SHP77 treated with DMSO at 0.1 percent for 48 hours (cell line): ENCODE data around the gene PLEKHA5.
A peak's percentile ranks its signal among the peaks of the same experiment; 100 is the strongest.
"Not testable (repeated sequence)": the region's sequence is repeated elsewhere in the genome, so short reads cannot be mapped to it uniquely, and the experiment has no call there.

ENCODE experiments used
- DNase-seq: peaks from one replicate; lab custom pipeline; 2025; lab: John Stamatoyannopoulos, UW

PLEKHA5 gene

DNA sequence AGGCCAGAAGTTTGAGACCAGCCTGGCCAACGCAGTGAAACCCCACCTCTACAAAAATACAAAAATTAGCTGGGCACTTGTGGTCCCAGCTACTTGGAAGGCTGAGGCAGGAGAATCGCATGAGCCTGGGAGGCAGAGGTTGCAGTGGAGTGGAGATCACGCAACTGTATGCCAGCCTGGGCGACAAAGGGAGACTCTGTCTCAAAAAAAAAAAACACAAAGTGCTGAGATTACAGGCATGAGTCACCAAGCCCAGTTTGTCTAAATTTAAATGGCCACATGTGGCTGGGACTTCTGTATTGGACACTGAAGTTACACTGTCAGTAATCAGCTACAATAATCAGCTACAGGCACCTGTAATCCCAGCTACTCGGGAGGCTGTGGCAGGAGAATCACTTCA lies 208.9 kb downstream of the PLEKHA5 start:
- no peak for DNase-seq

DNA sequence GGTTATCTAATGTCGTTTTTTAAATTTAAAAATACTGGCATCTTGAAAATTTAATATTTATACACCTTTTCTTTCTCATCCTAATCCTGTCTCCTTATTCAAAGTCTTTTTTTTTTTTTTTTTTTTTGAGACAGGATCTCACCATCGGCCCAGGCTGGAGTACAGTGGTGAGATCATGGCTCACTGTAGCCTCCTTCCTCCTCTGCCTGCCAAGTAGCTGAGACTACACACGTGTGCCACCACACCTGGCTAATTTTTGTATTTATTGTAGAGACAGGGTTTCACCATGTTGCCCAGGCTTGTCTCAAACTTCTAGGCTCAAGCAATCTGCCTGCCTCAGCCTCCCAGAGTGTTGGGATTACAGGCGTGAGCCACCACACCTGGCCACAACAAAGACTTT lies 221.3 kb downstream of the PLEKHA5 start:
- not testable (repeated sequence) for DNase-seq

DNA sequence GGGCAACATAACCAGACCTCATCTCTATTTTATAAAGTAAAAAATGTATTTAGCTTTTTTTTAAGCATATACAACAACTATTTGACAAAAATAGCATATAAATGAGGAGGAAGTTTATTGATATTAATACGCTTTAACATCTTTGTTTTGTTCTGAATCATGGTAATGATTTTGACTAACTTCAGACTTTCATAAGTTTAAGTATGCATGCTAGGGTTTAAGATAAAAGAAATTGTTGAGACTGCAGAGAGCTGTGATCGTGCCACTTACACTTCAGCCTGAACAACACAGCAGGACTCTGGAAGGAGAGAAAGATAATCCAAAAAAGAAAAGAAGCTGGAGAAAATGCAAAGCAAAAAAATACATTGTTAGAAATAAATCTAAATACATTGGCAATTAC lies 221.8 kb downstream of the PLEKHA5 start:
- DNase-seq, result no peak

DNA sequence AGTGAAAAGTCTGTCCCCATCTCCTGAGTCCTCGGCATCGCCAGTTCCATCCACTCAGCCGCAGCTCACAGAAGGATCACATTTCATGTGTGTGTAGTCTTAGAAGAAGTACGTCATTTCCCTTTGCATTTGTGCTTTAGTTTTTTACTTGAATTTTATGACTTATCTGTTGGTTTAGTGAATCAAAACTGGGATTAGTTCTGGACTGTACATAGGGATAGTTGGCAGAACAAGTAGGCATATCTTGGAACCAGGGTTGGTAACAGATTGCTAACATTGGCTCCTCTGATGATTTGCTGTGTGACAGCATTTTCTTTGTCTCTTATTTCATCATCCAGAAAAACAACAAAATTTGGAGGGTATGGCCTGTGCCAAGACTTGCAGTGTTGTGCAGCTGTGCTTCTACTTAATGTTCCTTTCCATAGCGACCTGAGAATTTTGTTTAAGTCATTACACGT lies 240.2 kb downstream of the PLEKHA5 start:
- DNase-seq, result no peak

DNA sequence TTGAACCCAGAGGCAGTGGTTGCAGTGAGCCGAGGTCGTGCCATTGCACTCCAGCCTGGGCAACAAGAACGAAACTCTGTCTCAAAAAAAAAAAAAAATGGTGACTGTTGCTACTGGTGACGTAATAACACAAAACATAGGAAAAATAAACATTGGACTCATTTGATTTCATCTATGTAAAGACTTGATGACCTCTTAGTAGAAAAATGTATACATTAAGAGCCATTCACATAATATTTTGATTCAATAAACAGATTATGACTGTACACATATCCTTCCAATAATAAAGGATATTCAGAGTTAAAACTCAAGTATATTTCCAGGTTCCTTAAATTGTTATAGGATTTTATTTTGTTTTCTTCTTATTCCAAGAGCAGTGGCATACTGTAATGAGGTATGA lies 244.1 kb downstream of the PLEKHA5 start:
- DNase-seq, result no peak

DNA sequence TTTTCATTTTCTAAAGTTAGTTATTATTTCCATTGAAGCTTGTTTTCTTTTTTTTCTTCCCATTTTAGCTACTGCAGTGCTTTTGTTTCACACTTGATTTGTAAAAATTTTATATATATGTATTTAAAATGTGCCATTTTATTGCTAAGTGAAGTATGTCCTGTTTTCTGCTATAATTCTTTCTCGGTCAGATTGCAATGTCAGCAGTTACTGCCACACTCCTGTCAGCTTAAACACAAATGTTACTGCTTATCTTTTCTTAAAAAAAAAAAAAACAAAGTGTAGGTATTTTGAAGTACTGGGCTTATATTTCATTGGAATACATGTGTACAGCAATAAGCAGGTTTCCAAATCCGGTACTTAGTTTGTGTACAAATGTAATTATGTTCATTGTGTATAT lies 246.4 kb downstream of the PLEKHA5 start:
- no peak for DNase-seq

DNA sequence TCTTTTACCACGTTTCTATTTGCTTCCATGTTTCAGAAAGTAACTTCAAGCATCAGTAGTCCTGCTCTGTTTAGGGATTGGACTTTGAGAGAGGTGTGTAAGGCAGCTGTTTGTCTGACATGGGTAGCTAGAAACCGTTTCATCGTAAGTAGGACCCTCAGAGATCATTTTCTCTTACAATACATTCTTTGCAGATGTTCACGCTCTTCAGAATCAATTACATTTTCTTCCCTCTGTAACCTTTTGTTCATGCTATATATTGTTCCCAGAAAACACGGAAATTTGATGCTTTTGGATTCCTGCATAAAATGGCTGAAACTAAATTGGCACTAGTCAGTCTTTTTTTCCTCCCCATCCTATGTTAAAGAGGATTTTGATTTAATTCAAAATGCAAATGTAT lies 247.2 kb downstream of the PLEKHA5 start:
- no peak for DNase-seq

DNA sequence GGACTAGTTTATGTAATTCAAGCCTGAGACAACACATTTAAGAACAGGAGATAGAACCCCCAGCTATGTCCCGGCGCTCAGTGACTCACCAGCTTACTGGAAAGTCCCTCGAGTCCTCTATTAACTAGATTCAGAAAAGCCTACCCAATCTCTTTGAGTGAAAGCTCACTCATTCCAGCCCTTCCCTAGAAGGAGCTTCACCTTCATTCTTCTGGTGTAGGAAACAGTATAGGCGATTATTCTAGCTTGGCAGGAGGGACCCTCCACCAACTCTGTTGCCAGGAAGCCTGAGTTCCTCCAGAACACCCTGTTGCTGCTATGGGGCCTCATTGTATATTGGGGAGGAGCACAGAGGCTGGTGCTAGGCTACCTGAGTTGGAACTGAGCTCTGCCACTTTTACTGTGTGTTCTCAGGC lies 252.6 kb downstream of the PLEKHA5 start:
- no peak for DNase-seq

DNA sequence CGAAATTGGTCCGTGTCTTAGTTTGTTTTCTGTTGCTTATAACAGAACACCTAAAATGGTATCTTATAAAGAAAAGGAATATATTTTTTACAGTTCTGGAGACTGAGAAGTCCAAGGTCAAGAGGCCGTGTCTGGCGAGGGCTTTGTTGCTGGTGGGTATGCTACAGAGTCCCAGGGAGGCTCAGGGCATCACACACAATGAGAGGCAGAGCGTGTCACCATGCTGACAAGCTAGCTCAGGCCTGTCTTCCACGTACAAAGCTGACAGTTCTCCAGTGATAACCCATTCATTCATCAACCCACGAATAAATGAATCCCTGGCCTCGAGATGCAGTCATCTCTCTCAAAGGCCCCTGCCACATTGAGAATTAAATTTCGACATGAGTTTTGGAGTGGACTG lies 253.0 kb downstream of the PLEKHA5 start:
- no peak for DNase-seq

DNA sequence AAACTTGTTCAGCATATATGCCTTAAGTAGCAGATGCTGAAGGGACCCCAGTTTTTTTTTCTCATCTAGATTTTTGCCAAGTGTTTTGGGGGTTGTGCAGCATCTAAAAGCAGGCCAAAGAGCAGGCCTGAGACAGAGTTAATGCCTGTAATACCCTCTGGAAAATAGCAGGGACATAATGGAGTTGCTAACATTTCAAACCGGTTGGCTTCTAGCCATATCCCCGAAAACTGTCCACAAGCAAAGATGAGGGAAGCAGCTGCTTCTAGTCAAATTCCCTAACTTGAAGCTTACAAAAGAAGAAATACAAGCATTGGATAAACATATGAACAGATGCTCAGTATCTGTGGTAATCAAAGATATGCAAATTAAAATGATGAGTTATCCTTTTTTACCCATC lies 257.6 kb downstream of the PLEKHA5 start:
- DNase-seq, result no peak

DNA sequence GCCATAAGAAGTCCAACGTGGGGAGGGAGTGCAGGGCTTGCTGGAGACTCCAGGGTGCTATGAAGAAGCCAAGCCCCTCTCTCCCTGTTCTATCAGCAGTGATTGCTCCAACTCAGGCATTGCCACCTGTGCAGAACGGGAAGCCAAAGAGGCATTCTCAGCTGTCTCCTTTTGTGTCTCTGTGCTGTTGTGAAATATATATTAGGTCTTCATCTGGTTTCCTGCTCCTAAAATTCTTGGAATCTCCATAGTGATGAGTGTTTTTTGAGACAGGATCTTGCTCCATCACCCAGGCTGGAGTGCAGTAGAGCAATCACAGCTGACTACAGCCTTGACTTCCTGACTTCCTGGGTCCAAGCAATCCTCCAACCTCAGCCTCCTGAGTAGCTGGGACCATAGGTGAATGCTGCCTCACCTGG lies 258.6 kb downstream of the PLEKHA5 start:
- no peak for DNase-seq

DNA sequence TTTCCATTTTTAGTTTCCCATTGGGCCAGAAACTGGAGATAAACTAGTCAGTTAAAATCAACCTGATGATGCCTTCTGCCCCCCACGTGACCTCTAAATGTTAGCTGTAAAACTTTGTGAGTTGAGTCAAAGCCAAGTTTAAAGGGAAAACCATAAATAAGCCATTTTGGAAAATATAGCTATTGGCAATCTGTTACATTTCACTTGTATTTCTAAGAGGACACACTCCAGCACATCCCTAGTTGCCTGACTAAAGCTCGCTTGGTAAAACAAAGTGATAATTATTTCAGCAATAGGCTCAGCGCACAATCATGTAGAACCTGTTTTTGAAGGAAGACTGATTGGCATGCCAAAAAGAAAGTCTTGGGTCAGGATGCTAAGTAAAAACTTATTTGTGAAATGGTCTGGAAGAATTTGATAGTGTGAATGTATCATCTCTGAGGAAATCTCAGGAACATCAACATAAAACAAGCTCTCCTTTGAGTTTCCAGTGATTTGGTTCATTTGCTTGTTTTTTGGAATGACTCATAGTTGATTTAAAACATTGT lies 260.6 kb downstream of the PLEKHA5 start:
- DNase-seq, result no peak

DNA sequence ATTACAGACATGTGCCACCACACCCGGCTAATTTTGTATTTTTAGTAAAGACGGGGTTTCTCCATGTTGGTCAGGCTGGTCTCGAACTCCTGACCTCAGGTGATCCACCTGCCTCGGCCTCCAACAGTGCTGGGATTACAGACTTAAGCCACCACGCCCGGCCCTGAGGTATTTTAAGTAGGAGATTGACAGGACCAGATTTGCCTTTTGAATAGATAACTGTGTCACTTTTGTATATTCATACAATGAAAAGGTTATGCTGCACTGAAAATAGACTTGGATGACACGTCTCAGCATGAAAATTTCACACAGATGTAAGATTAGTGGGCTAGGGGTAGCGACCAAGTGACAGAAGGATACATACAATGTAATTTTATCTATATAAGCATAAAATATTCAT lies 263.1 kb downstream of the PLEKHA5 start:
- DNase-seq, result not testable (repeated sequence)

DNA sequence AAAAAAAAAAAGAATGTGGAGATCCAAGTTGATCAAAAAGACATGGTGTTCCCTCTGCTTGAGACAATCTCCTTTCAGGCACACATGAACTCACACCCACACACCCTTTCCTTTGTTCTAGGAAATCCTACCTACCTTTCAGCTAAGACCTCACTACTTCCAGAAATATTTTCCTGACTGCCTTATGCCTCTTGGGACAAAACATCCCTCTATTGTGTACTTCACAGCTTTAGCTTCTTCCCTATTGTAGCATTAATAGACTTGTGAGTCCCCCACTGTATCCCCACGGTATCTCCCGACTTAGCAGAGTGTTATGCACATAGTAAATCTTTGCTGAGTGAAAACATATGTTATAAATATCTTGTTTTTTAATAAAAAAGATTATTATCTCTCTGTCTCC lies 264.9 kb downstream of the PLEKHA5 start:
- DNase-seq, result no peak

DNA sequence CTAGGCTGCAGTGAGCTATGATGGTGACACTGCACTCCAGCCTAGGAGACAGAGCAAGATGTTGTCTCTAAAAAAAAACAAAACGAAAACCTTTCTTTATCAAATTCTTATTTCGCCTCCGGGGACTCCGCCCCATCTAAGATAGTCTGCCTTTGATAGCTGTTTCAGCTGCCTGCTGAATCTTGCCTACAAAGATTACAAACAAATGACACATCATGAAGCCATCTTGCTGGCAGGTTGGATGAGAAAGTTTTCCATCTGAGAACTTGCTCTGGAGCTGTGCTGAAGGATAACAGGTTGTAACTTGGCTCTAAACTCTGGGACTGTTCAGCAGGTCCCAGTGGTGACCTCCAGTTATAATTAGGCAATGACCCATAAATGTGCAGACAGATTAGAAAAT lies 268.0 kb downstream of the PLEKHA5 start:
- no peak for DNase-seq

DNA sequence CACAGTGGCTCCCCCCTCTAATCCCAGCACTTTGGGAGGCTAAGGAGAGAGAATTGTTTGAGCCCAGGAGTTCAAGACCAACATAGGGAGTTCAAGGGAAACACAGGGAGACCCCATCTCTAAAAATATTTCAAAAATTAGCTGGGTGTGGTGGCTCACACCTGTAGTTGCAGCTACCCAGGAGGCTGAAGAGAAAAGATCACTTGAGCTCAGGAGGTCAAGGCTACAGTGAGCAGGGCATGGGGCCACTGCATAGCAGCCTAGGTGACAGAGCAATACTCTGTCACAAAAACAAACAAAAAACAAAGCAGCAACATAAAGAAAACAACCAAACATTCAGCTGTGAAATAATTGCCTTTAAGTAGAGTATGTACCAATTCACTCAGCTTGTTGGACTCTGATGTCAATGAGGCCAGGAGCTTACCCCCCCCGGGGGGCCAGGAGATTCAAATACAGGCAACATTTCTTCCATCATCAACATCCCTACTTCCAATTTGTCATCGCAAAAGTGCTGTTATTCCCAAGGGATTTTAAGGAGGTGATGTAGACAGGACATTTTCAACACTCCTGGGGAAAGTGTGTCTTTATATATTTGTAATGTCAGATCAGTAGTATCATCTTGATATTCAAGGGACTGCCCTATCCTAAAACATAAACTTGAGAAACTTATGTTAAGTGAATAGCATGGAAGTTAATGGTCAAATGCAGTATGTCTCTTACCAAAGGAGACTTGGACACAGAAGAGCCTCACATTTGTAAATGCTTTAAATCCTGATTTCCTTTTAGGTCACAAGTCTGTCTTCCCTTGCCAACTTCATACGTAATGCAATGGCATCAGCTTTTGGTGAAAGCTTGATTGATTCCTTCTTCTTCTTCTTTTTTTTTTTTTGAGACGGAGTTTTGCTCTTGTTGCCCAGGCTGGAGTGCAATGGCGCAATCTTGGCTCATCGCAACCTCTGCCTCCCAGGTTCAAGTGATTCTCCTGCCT lies 269.1 kb downstream of the PLEKHA5 start:
- DNase-seq, result no peak

DNA sequence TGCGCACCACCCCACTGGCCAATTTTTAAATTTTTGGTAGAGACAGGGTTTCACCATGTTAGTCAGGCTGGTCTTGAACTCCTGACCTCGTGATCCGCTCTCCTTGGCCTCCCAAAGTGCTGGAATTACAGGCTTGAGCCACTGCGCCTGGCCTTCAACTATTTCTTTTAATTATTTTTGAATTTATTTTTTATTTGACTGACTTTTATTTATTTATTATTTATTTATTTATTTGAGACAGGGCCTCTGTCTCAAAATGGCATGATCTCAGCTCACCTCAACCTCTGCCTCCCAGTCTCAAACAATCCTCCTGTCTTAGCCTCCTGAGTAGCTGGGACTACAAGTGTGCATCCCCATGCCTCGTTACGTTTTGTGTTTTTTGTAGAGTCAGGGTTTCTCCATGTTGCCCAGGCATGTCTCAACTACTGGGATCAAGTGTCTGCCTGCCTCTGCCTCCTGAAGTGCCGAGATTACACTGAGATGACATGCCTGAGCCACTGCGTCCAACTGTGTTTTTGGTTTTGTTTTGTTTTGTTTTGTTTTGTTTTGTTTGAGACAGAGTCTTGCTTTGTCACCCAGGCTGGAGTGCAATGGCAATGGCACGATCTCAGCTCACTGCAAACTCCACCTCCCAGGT lies 271.2 kb downstream of the PLEKHA5 start:
- not testable (repeated sequence) for DNase-seq

DNA sequence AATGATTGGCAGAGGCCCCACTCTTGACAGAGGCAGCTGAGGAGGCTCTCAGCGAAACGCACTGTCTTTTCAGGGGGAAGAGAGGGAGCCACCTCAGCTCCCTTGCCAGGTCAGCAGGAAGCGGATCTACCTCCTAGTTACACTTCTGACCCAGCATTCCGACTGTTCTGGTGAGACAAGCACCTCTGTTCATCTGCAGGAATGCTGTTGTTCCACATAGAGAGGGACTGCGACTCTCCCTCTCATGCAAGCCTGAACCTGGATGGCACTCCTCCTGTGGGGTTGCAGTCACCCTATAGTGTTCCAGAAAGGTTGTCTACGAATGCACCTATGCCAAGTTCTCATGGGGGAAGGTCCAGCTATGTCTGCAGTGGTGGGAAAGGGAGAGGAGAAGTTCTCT lies 272.7 kb downstream of the PLEKHA5 start:
- DNase-seq, result no peak

DNA sequence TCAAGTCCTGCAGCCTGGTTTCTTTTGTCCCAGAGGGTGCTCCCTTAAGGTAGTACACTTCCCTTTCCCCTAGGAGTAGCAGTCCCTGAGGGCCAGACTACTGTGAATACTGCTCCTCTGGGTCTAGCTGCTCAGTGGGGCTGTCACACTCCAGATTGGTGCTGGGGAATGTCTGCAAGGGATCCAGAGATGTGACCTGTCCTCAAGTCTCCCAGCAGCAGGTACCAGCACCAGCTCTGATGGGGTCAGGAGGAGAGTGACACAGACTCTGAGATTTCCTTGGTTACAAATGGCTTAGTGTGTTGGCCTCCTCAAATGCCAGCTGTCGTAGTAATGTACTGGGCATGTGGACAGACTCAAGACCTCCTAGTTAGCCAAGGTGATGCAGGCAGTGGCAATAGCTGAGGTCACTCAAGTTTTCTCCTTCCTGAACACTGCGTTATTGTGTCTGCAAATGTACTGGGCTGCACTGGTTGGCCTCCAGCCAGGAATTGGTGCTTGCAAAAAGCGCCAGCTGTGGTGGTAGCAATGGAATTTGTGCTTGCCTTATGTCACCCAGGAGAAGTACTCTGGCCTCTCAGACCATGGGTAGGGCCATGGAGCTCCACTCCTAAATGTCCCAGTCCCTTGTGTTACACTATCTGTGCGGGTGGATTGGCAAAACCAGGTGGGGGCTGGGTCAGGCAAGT lies 273.4 kb downstream of the PLEKHA5 start:
- DNase-seq, result peak; percentile 2

DNA sequence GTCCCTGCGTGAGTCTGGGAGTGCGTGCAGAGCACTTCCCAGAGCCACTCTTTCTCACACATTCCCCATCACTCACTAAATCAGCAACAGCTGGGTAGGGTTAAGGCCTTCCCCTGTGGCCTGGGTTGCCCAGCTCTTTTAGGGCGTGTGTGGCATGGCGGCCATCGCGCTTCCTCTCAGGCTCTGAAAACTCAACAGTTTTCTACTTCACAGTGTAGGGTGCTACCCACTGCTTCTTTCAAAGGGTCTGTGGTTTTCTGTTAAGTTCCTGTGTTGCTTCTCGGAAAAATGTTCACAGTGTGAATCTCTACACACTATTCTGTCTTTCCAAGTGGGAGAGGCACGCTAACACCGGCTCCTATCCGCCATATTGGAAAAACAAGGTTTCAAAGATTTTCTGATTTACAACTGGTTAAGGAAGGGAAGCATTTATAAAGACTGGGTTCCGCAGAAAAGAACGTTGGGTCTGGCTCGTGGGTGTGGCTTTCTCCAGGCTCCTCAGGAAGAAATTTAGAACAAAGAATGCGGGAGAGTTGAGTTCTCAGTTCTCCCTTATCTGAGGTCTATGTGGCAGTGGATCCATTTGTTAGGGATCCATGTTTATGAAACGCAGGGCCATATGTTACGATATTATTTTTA lies 274.8 kb downstream of the PLEKHA5 start:
- no peak for DNase-seq

DNA sequence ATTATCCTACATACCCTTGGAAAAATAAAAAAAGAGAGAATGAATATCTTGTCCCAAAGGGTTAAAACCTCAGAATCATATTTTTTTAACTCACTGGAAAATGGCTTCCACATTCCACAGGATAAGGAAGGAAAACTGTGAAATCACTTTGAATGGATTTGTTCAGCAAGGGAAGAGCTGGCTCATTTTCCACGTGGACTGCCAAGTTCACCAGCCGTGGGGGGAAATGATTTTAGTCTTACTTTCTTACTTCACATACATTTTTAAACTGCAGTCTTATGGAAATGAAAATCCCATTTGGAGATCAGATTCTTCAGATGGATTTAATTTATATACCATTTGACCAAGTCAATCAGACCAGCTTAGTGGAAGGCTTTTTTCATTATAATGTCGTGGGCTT lies 279.8 kb downstream of the PLEKHA5 start:
- DNase-seq, result no peak

DNA sequence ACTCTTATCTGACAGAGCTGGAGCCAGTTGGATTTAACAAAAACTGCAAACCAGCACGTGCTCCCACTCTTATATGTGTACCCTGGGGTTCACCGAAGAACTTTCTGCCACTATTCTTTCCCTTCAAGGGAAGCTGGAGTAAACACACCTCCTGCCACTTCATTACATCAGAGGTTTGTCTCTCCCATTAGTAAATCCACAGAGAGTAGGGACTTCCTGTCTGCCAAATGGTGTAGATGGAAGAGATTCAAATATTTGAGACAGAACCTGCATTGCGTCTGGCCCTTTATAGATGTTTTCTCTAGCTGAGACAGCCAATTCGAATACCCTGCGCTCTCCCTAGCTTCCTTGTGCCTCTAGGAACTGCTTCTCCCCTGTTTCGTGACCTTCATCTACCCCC lies 280.7 kb downstream of the PLEKHA5 start:
- DNase-seq, result no peak
